HepG2 (cell line): ENCODE results near the gene CHIC2. TPM values are rescaled to one million over a fixed set of nuclear protein-coding genes. Genes with fewer than 3 reads are reported as not detected.

Source experiments
- ERF ChIP-seq: IDR thresholded peaks from 2 replicates; pipeline ENCODE4 v1.6.1; 2018; ENCODE audit warnings: missing biosample characterization, missing genetic modification reagents
- NFE2 ChIP-seq: sonication (generic); formaldehyde crosslinking; IDR thresholded peaks from 2 replicates; pipeline ENCODE4 v1.4.0; 2020; ENCODE audit warnings: missing genetic modification reagents
- TFE3 ChIP-seq: IDR thresholded peaks from 2 replicates; pipeline ENCODE4 v1.6.1; 2016
- ZKSCAN8 ChIP-seq: IDR thresholded peaks from 2 replicates; pipeline ENCODE4 v1.6.1; 2016; ENCODE audit warnings: borderline replicate concordance, missing genetic modification reagents, missing compliant biosample characterization
- ZNF280B ChIP-seq: sonication (generic); formaldehyde crosslinking; IDR thresholded peaks from 2 replicates; pipeline ENCODE4 v1.5.0; 2020; ENCODE audit warnings: missing genetic modification reagents, mild to moderate bottlenecking, borderline replicate concordance
- ZNF280D ChIP-seq: sonication (generic); formaldehyde crosslinking; IDR thresholded peaks from 2 replicates; pipeline ENCODE4 v1.5.1; 2020; ENCODE audit warnings: mild to moderate bottlenecking, missing genetic modification reagents
- ZNF33B ChIP-seq: sonication (generic); formaldehyde crosslinking; IDR thresholded peaks from 2 replicates; pipeline ENCODE4 v1.5.1; 2020; ENCODE audit warnings: mild to moderate bottlenecking, missing genetic modification reagents
- ZNF367 ChIP-seq: sonication (generic); formaldehyde crosslinking; IDR thresholded peaks from 2 replicates; pipeline ENCODE4 v1.4.0; 2020; ENCODE audit warnings: missing genetic modification reagents, borderline replicate concordance
- ZNF703 ChIP-seq: sonication (generic); formaldehyde crosslinking; IDR thresholded peaks from 2 replicates; pipeline ENCODE4 v1.5.1; 2020; ENCODE audit warnings: missing genetic modification reagents, mild to moderate bottlenecking, moderate library complexity, borderline replicate concordance
- polyA plus RNA-seq, 8 experiments: library from polyadenylated mRNA; depleted of rRNA in 3 of 8; stranded (reverse) in 7 of 8; unstranded in 1 of 8; fragments of >200 nt; fragmentation: Illumina TruSeq in 4 of 8; extraction: Trizol in 4 of 8; gene quantifications; 2 replicates each; pipeline versions ENCODE4 v1.2.1 to v1.2.3, GENCODE V29; 2011 to 2016; ENCODE audit warnings: low read depth in 4 of 8, missing spikeins in 1 of 8, mixed read lengths in 1 of 8; ENCODE audit not compliant: insufficient read depth in 1 of 8
- total RNA-seq, 5 experiments: library from RNA; depleted of rRNA; stranded (reverse); fragments of >200 nt; fragmentation: Illumina TruSeq; extraction: Trizol; gene quantifications; 2 replicates each; pipeline ENCODE4 v1.2.3, GENCODE V29; 2016; ENCODE audit warnings: low read depth in 1 of 5
- TF ChIP-seq, protein P1 (sequence below): sonication (generic); formaldehyde crosslinking; IDR thresholded peaks from 2 replicates; pipeline ENCODE4 v1.8.1; 2023; ENCODE audit warnings: mild to moderate bottlenecking, missing genetic modification reagents
- TF ChIP-seq, protein P2 (sequence below): sonication (generic); formaldehyde crosslinking; IDR thresholded peaks from 2 replicates; pipeline ENCODE4 v1.4.0; 2020; ENCODE audit warnings: missing genetic modification reagents, mild to moderate bottlenecking, borderline replicate concordance
- TF ChIP-seq, protein P3 (sequence below): IDR thresholded peaks from 2 replicates; pipeline ENCODE4 v1.6.1; 2016; ENCODE audit warnings: low read depth, missing genetic modification reagents, missing compliant biosample characterization

CHIC2 gene
- total and polyA plus RNA-seq, 2 of the 13 experiments (the other 11 are each of a cell fraction or from before 2014, with no cell fraction given), result 10.0 to 17.2 TPM

- TF ChIP-seq ZNF280D (no peak), TFE3 (CRISPR knock-in tag) (peak; percentile 29; the same call in 1 of the 2 replicates), ZNF280B (CRISPR knock-in tag) (no peak), ZNF33B (CRISPR knock-in tag) (no peak), ZNF703 (CRISPR knock-in tag) (peak; percentile 6; the same call in 1 of the 2 replicates), ZKSCAN8 (no peak), NFE2 (no peak), ERF (CRISPR knock-in tag) (peak; percentile 83), ZNF367 (no peak)
- TF ChIP-seq, protein P1, sequence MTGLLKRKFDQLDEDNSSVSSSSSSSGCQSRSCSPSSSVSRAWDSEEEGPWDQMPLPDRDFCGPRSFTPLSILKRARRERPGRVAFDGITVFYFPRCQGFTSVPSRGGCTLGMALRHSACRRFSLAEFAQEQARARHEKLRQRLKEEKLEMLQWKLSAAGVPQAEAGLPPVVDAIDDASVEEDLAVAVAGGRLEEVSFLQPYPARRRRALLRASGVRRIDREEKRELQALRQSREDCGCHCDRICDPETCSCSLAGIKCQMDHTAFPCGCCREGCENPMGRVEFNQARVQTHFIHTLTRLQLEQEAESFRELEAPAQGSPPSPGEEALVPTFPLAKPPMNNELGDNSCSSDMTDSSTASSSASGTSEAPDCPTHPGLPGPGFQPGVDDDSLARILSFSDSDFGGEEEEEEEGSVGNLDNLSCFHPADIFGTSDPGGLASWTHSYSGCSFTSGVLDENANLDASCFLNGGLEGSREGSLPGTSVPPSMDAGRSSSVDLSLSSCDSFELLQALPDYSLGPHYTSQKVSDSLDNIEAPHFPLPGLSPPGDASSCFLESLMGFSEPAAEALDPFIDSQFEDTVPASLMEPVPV, result peak; percentile 53; the same call in 1 of the 2 replicates
- TF ChIP-seq, protein P2, sequence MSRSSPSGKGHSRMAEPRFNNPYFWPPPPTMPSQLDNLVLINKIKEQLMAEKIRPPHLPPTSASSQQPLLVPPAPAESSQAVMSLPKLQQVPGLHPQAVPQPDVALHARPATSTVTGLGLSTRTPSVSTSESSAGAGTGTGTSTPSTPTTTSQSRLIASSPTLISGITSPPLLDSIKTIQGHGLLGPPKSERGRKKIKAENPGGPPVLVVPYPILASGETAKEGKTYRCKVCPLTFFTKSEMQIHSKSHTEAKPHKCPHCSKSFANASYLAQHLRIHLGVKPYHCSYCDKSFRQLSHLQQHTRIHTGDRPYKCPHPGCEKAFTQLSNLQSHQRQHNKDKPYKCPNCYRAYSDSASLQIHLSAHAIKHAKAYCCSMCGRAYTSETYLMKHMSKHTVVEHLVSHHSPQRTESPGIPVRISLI, result peak; percentile 13; the same call in 1 of the 2 replicates
- TF ChIP-seq, protein P3, sequence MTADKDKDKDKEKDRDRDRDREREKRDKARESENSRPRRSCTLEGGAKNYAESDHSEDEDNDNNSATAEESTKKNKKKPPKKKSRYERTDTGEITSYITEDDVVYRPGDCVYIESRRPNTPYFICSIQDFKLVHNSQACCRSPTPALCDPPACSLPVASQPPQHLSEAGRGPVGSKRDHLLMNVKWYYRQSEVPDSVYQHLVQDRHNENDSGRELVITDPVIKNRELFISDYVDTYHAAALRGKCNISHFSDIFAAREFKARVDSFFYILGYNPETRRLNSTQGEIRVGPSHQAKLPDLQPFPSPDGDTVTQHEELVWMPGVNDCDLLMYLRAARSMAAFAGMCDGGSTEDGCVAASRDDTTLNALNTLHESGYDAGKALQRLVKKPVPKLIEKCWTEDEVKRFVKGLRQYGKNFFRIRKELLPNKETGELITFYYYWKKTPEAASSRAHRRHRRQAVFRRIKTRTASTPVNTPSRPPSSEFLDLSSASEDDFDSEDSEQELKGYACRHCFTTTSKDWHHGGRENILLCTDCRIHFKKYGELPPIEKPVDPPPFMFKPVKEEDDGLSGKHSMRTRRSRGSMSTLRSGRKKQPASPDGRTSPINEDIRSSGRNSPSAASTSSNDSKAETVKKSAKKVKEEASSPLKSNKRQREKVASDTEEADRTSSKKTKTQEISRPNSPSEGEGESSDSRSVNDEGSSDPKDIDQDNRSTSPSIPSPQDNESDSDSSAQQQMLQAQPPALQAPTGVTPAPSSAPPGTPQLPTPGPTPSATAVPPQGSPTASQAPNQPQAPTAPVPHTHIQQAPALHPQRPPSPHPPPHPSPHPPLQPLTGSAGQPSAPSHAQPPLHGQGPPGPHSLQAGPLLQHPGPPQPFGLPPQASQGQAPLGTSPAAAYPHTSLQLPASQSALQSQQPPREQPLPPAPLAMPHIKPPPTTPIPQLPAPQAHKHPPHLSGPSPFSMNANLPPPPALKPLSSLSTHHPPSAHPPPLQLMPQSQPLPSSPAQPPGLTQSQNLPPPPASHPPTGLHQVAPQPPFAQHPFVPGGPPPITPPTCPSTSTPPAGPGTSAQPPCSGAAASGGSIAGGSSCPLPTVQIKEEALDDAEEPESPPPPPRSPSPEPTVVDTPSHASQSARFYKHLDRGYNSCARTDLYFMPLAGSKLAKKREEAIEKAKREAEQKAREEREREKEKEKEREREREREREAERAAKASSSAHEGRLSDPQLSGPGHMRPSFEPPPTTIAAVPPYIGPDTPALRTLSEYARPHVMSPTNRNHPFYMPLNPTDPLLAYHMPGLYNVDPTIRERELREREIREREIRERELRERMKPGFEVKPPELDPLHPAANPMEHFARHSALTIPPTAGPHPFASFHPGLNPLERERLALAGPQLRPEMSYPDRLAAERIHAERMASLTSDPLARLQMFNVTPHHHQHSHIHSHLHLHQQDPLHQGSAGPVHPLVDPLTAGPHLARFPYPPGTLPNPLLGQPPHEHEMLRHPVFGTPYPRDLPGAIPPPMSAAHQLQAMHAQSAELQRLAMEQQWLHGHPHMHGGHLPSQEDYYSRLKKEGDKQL (CRISPR knock-in tag), result no peak
Observed at GRCh38 chr4:54064317-54065111, at the start of gene CHIC2 (continued).
